HepG2 (cell line): Measurements from ENCODE around the gene DST. TPM values are rescaled to one million over a fixed set of nuclear protein-coding genes. Genes with fewer than 3 reads are reported as not detected.

Source experiments
- ATRX ChIP-seq: sonication (generic); formaldehyde crosslinking; IDR thresholded peaks from 2 replicates; pipeline ENCODE4 v1.4.0; 2020; ENCODE audit warnings: missing genetic modification reagents, borderline replicate concordance
- BHLHE40 ChIP-seq: IDR thresholded peaks from 2 replicates; pipeline ENCODE4 v1.6.1; 2011; ENCODE audit warnings: low read length, improper control_type of control experiment
- CEBPB ChIP-seq: IDR thresholded peaks from 2 replicates; pipeline ENCODE4 v1.6.1; 2011; ENCODE audit warnings: low read depth, low read length, improper control_type of control experiment, borderline replicate concordance
- FIP1L1 ChIP-seq: fragments of 200-400 bp; formaldehyde crosslinking; IDR thresholded peaks from 2 replicates; pipeline ENCODE4 v1.6.1; 2018; ENCODE audit warnings: low read depth, mild to moderate bottlenecking, low read length, moderate library complexity, borderline replicate concordance; ENCODE audit not compliant: insufficient read depth
- FOXA3 ChIP-seq: IDR thresholded peaks from 2 replicates; pipeline ENCODE4 v1.6.1; 2016; ENCODE audit warnings: missing genetic modification reagents, missing compliant biosample characterization
- FOXP1 ChIP-seq, 2 experiments: fragments of 450-650 bp in 1 of 2; IDR thresholded peaks; 2 replicates each; pipeline ENCODE4 v1.6.1; 2017 to 2018; ENCODE audit warnings: antibody characterized with exemption in 1 of 2
- GATAD2A ChIP-seq: IDR thresholded peaks from 2 replicates; pipeline ENCODE4 v1.6.1; 2016
- HOMEZ ChIP-seq: IDR thresholded peaks from 2 replicates; pipeline ENCODE4 v1.6.1; 2016; ENCODE audit warnings: low read depth
- IRF2 ChIP-seq: IDR thresholded peaks from 2 replicates; pipeline ENCODE4 v1.6.1; 2018; ENCODE audit warnings: missing genetic modification reagents, missing compliant biosample characterization
- MTF2 ChIP-seq: sonication (generic); formaldehyde crosslinking; IDR thresholded peaks from 2 replicates; pipeline ENCODE4 v1.5.0; 2020; ENCODE audit warnings: missing genetic modification reagents, borderline replicate concordance
- NFIB ChIP-seq: sonication (generic); formaldehyde crosslinking; IDR thresholded peaks from 2 replicates; pipeline ENCODE4 v1.9.0; 2021; ENCODE audit warnings: missing genetic modification reagents, mild to moderate bottlenecking, borderline replicate concordance
- NPAS2 ChIP-seq: sonication (generic); formaldehyde crosslinking; IDR thresholded peaks from 2 replicates; pipeline ENCODE4 v1.8.0; 2022; ENCODE audit warnings: mild to moderate bottlenecking, missing genetic modification reagents, borderline replicate concordance
- PATZ1 ChIP-seq: sonication (generic); formaldehyde crosslinking; IDR thresholded peaks from 2 replicates; pipeline ENCODE4 v1.4.0; 2020; ENCODE audit warnings: missing genetic modification reagents
- SCMH1 ChIP-seq: sonication (generic); formaldehyde crosslinking; IDR thresholded peaks from 2 replicates; pipeline ENCODE4 v1.9.0; 2021; ENCODE audit warnings: missing genetic modification reagents, mild to moderate bottlenecking, borderline replicate concordance
- SMYD3 ChIP-seq: sonication (generic); formaldehyde crosslinking; IDR thresholded peaks from 2 replicates; pipeline ENCODE4 v1.8.1; 2023; ENCODE audit warnings: mild to moderate bottlenecking, missing genetic modification reagents
- SSRP1 ChIP-seq: IDR thresholded peaks from 2 replicates; pipeline ENCODE4 v1.6.1; 2016; ENCODE audit warnings: control low read depth
- ZBTB26 ChIP-seq: IDR thresholded peaks from 2 replicates; pipeline ENCODE4 v1.6.1; 2016; ENCODE audit warnings: missing compliant biosample characterization, missing genetic modification reagents, borderline replicate concordance
- ZBTB39 ChIP-seq: sonication (generic); formaldehyde crosslinking; IDR thresholded peaks from 2 replicates; pipeline ENCODE4 v1.5.0; 2020; ENCODE audit warnings: missing genetic modification reagents
- ZNF274 ChIP-seq: sonication (generic); formaldehyde crosslinking; IDR thresholded peaks from 2 replicates; pipeline ENCODE4 v1.5.1; 2020; ENCODE audit warnings: mild to moderate bottlenecking, missing genetic modification reagents
- ZNF3 ChIP-seq: IDR thresholded peaks from 2 replicates; pipeline ENCODE4 v1.7.0; 2017; ENCODE audit warnings: inconsistent platforms
- ZNF614 ChIP-seq: IDR thresholded peaks from 2 replicates; pipeline ENCODE4 v1.6.1; 2018; ENCODE audit warnings: missing biosample characterization, missing genetic modification reagents, inconsistent platforms, borderline replicate concordance
- ZNF703 ChIP-seq: sonication (generic); formaldehyde crosslinking; IDR thresholded peaks from 2 replicates; pipeline ENCODE4 v1.5.1; 2020; ENCODE audit warnings: missing genetic modification reagents, mild to moderate bottlenecking, moderate library complexity, borderline replicate concordance
- ZNF747 ChIP-seq: sonication (generic); formaldehyde crosslinking; IDR thresholded peaks from 2 replicates; pipeline ENCODE4 v1.8.1; 2023; ENCODE audit warnings: missing genetic modification reagents, mild to moderate bottlenecking, borderline replicate concordance
- ZSCAN30 ChIP-seq: sonication (generic); formaldehyde crosslinking; IDR thresholded peaks from 2 replicates; pipeline ENCODE4 v1.5.0; 2020; ENCODE audit warnings: mild to moderate bottlenecking, missing genetic modification reagents
- polyA plus RNA-seq, 8 experiments: library from polyadenylated mRNA; depleted of rRNA in 3 of 8; stranded (reverse) in 7 of 8; unstranded in 1 of 8; fragments of >200 nt; fragmentation: Illumina TruSeq in 4 of 8; extraction: Trizol in 4 of 8; gene quantifications; 2 replicates each; pipeline versions ENCODE4 v1.2.1 to v1.2.3, GENCODE V29; 2011 to 2016; ENCODE audit warnings: low read depth in 4 of 8, missing spikeins in 1 of 8, mixed read lengths in 1 of 8; ENCODE audit not compliant: insufficient read depth in 1 of 8
- total RNA-seq, 5 experiments: library from RNA; depleted of rRNA; stranded (reverse); fragments of >200 nt; fragmentation: Illumina TruSeq; extraction: Trizol; gene quantifications; 2 replicates each; pipeline ENCODE4 v1.2.3, GENCODE V29; 2016; ENCODE audit warnings: low read depth in 1 of 5

Gene DST
- total and polyA plus RNA-seq, 2 of the 13 experiments (the other 11 are each of a cell fraction or from before 2014, with no cell fraction given) = 64.4 to 89.0 TPM

- no peak for TF ChIP-seq NFIB
- no peak for TF ChIP-seq SSRP1 (CRISPR knock-in tag)
- no peak for TF ChIP-seq ZSCAN30 (CRISPR knock-in tag)
- no peak for TF ChIP-seq ZNF3
- no peak for TF ChIP-seq NPAS2
- TF ChIP-seq FOXP1 (IDR thresholded peaks at IDR 0.05) = no peak
- 0 out of 2 replicates have a peak, but pooled peaks have one; percentile 20 for TF ChIP-seq FOXP1 (CRISPR knock-in tag; IDR thresholded peaks at IDR 0.05)
- no peak for TF ChIP-seq ZNF747
- TF ChIP-seq ZBTB39 (CRISPR knock-in tag) = no peak
- TF ChIP-seq IRF2 (CRISPR knock-in tag) = no peak
- TF ChIP-seq HOMEZ (CRISPR knock-in tag) = no peak
- TF ChIP-seq ZBTB26 (CRISPR knock-in tag) = no peak
- no peak for TF ChIP-seq ATRX (CRISPR knock-in tag)
- TF ChIP-seq ZNF703 (CRISPR knock-in tag) = no peak
- TF ChIP-seq FIP1L1 = no peak
- no peak for TF ChIP-seq SMYD3 (CRISPR knock-in tag)
- TF ChIP-seq MTF2 = no peak
- peak; percentile 13; the same call in 1 of the 2 replicates for TF ChIP-seq GATAD2A (CRISPR knock-in tag)
- no peak for TF ChIP-seq ZNF274
- no peak for TF ChIP-seq PATZ1
- peak; percentile 53 for TF ChIP-seq FOXA3 (CRISPR knock-in tag)
- TF ChIP-seq CEBPB = peak; percentile 63; the same call in 1 of the 2 replicates
- 0 out of 2 replicates have a peak, but pooled peaks have one; percentile 27 for TF ChIP-seq ZNF614
- no peak for TF ChIP-seq SCMH1 (CRISPR knock-in tag)
- no peak for TF ChIP-seq BHLHE40
Measured at GRCh38 chr6:56642366-56643261, at the start of gene DST (continued).
